Omental fat pad (tissue), 4 donors: ENCODE data around the gene IGSF21. TPM values are rescaled to one million over a fixed set of nuclear protein-coding genes. Genes with fewer than 3 reads are reported as not detected.

ENCODE experiments used
- ATAC-seq: fragments of 150-250 bp; one replicate; pipeline ENCODE4 v1.9.1; 2016; ENCODE audit warnings: mild to moderate bottlenecking, moderate library complexity; ENCODE audit not compliant: low FRiP score
- DNase-seq: peaks from one replicate; pipeline ENCODE4 v3.0.0-alpha.2; 2019; ENCODE audit warnings: low spot score
- total RNA-seq, 4 donors: library from RNA; depleted of rRNA; stranded (reverse); fragments of >200 nt; gene quantifications; one replicate each; pipeline ENCODE4 v1.1.0, GENCODE V29; 2016
- TF ChIP-seq, protein P1 (sequence below), 3 donors: fragments of 450-650 bp; IDR thresholded peaks; one replicate each; pipeline ENCODE4 v1.5.1; 2016 to 2017; ENCODE audit warnings: antibody characterized with exemption in 3 of 3, mild to moderate bottlenecking in 3 of 3, moderate library complexity in 2 of 3

IGSF21 gene
- total RNA-seq, 4 donors from 2014 or later: 0.56 to 7.8 (median 7.4) TPM; not detected in 1

DNA sequence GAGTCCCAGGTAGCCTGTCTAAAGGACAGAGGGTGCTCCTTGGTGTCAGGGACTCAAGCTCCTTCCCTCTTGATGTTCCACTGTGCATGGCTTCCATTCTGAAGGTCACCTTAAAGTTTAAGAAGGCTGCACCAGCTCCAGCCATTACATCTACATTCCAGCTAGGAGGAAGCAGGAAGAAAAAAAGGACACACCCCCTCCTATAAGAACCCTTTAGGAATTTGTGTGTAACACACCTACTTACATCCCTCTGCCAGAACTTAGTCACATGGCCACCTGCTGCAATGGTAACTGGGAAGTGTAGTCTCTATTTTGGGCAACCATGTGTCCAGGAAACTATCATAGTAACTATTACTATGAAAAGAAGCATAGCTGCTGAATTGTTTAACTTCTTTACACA lies 211.5 kb downstream of the IGSF21 start:
- ATAC-seq (no peak), DNase-seq (no peak)
- TF ChIP-seq, protein P1, sequence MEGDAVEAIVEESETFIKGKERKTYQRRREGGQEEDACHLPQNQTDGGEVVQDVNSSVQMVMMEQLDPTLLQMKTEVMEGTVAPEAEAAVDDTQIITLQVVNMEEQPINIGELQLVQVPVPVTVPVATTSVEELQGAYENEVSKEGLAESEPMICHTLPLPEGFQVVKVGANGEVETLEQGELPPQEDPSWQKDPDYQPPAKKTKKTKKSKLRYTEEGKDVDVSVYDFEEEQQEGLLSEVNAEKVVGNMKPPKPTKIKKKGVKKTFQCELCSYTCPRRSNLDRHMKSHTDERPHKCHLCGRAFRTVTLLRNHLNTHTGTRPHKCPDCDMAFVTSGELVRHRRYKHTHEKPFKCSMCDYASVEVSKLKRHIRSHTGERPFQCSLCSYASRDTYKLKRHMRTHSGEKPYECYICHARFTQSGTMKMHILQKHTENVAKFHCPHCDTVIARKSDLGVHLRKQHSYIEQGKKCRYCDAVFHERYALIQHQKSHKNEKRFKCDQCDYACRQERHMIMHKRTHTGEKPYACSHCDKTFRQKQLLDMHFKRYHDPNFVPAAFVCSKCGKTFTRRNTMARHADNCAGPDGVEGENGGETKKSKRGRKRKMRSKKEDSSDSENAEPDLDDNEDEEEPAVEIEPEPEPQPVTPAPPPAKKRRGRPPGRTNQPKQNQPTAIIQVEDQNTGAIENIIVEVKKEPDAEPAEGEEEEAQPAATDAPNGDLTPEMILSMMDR (IDR thresholded peaks at IDR 0.05): no peak

DNA sequence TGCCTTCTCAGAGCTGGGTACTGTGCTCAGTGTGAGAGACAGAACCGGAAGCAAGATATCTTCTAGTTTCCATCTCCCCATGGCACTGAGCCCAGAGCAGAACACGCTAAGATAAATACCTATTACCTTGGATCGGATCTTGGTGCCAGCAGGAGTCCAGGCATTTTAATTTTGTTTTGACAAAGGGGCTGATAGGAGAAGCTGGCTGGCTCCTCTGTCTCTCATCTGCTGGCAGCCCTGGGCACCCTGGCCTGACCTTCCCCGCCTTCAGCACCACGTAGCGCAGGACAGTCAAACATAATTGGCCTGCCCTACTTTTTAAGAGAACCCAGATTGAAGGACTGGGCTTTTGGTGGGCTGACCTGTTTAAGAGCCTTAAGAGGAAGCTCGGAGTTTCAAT lies 212.5 kb downstream of the IGSF21 start:
- ATAC-seq (no peak), DNase-seq (no peak)
- TF ChIP-seq, protein P1 (IDR thresholded peaks at IDR 0.05): no peak

DNA sequence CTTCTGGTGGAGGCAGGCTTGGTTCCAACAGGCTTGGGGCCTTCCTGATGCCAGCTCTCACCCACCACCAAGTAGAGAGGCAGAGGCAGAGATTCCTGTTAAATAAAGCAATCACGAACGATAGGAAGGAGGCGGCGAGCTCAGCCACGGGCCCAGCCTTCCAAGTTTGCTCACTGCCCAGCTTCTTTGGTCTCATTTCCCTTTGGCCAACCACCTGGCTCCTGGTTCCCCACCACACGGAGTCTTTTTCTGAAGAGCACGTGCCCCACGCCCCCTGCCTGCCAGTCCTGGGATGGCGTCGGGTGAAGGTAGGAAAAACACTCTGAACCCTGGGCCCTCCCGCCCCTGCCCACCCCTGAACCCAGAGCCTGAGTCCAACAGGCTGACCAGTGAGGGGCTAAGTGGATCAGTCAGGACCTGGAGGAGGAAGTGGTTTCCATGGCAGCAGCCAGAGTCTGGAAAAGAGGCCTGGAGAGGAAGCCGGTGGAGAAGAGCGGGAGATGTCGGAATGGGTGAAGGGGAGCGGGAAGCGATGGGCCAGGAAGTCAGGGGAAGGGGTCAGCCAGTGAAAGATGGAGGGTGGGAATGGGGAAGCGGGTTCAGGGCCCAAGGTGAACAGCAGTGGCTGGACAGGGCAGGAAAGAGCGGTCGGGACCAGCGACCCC lies 214.9 kb downstream of the IGSF21 start:
- ATAC-seq (no peak), DNase-seq (no peak)
- TF ChIP-seq, protein P1 (IDR thresholded peaks at IDR 0.05): no peak

DNA sequence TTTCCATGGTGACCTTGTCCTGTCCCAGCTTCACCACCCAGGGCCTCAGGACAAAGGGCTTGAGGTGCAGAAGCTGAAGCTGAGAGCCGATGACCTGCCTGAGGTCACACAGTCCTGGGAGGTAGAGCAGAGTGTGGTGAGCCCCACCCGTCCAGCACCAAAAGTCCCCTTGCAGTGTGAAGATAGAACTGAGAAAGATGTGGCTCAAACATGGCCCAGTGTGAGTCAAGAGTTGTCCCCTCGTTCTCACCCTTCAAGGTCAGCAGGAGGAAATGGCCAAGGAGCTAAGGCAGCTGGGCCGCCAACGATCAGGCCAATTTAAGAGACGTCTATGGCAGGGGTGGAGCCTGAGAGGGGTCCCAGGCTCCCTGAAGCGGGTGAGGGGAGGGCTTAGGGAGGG lies 215.7 kb downstream of the IGSF21 start:
- DNase-seq: no peak
- no peak for ATAC-seq
- TF ChIP-seq, protein P1 (IDR thresholded peaks at IDR 0.05): no peak

DNA sequence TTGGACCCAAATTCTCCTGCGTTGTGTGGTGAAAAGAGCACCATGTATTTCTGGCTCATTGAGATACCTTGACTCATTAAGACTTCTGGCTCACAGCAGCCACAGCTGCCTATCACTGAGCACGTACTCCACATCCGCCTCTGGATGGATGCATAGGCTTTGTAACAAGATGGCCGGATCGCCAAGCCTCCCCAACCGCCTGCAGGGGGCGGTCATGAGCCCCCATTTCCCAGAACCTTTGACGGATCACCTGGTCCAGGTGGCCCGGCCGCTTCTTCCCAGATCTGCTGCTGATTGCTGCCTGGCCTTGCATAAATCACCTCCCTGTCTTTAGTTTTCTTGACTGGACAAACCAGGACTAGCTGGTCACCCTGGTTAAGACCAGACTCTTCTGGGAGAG lies 216.6 kb downstream of the IGSF21 start:
- ATAC-seq: no peak
- TF ChIP-seq, protein P1 (IDR thresholded peaks at IDR 0.05): no peak
- no peak for DNase-seq

DNA sequence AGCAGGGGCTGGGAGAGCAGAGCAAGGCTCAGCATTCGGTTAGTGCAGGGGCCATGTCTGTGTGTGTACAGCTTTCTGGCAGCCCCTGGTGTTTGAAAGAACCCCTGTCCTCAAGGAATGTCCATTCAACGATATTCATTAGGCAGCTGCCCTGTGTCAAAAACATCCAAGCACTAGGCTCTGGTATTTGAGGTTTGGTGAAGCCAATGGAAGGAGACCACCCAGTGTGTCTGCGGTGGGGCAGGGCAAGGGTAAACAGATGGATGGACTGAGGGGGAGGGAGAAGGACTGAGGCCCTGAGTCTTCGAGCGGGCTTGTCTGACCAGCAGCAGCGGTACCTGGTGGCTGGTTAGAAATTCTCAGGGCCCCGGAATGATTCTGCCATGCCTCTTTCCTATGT lies 217.5 kb downstream of the IGSF21 start:
- DNase-seq (no peak), ATAC-seq (no peak)
- TF ChIP-seq, protein P1 (IDR thresholded peaks at IDR 0.05): no peak

DNA sequence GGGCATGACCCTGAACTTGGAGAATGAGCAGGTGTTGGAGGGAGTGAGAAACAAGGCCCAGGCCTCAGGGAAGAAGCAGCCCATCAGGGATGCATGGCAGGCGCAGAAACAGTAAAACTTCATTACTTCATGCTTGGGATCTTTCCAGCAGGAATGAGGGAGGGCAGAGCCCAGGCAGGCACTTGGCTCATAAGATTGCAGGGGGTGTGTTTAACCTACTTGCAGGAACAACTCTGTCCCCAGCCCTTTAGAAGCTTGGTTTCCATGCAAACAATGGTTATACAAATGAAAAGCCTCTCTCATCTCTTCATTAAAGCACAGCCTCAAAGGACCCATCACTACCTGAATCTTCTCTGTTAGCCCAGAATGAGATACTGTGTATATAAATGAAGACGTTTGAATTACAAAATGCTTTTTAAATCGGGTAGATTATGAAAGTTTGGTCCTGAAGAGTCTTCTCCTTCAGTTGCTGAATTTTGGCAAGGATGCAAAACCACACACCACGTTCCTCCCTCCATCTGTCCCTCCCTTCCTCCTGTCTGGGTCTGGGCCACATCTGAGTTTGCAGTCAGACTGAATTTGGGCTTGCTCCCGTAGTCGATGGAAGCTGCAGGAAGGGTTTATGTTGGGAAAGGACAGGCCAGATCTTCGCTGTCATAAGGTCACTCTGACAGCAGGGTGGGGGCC lies 218.8 kb downstream of the IGSF21 start:
- TF ChIP-seq, protein P1 (IDR thresholded peaks at IDR 0.05): no peak
- no peak for DNase-seq
- no peak for ATAC-seq
